Astrocyte (in vitro differentiated cells and primary cell): ENCODE data around the gene ZNF30. TPM values are rescaled to one million over a fixed set of nuclear protein-coding genes. Genes with fewer than 3 reads are reported as not detected.

Source experiments
- DNase-seq: peaks from one replicate; pipeline ENCODE4 v3.0.0-alpha.2; 2010; ENCODE audit warnings: low read depth
- FAIRE-seq: peaks from 2 replicates; lab custom pipeline; 2011; peaks lifted over from hg19 to GRCh38; lab: Jason Lieb, UNC
- H2AFZ ChIP-seq: 2 replicates; pipeline ENCODE4 v1.6.0; 2012; ENCODE audit warnings: low read depth, low read length, inconsistent platforms
- H3K27ac ChIP-seq: 2 replicates; pipeline ENCODE4 v1.5.1; 2011; ENCODE audit warnings: low read depth, low read length, inconsistent platforms
- H3K27me3 ChIP-seq: 2 replicates; pipeline ENCODE4 v1.6.0; 2011; ENCODE audit warnings: low read length, inconsistent platforms; ENCODE audit not compliant: insufficient read depth
- H3K36me3 ChIP-seq: 2 replicates; pipeline ENCODE4 v1.5.1; 2011; ENCODE audit warnings: low read length, inconsistent platforms; ENCODE audit not compliant: insufficient read depth
- H3K4me1 ChIP-seq: 2 replicates; pipeline ENCODE4 v1.5.1; 2011; ENCODE audit warnings: low read length, inconsistent platforms; ENCODE audit not compliant: insufficient read depth
- H3K4me2 ChIP-seq: 2 replicates; pipeline ENCODE4 v1.6.0; 2012; ENCODE audit warnings: low read length, inconsistent platforms
- H3K4me3 ChIP-seq: 2 replicates; pipeline ENCODE4 v1.5.1; 2011; ENCODE audit warnings: low read depth, mild to moderate bottlenecking, low read length, inconsistent platforms; ENCODE audit not compliant: insufficient read depth
- H3K79me2 ChIP-seq: 2 replicates; pipeline ENCODE4 v1.6.0; 2012; ENCODE audit warnings: mild to moderate bottlenecking, low read length, inconsistent platforms; ENCODE audit not compliant: insufficient read depth
- H3K9ac ChIP-seq: 2 replicates; pipeline ENCODE4 v1.6.0; 2012; ENCODE audit warnings: mild to moderate bottlenecking, low read length, inconsistent platforms
- H3K9me3 ChIP-seq: 2 replicates; pipeline ENCODE4 v1.5.1; 2012; ENCODE audit warnings: low read depth, mild to moderate bottlenecking, low read length, inconsistent platforms; ENCODE audit not compliant: insufficient read depth
- H4K20me1 ChIP-seq: 2 replicates; pipeline ENCODE4 v1.6.0; 2012; ENCODE audit warnings: low read length, inconsistent platforms; ENCODE audit not compliant: insufficient read depth
- H3K27ac Mint-ChIP-seq: one replicate; pipeline ENCODE4 v1.8.0; 2021; ENCODE audit warnings: mild to moderate bottlenecking, mixed read lengths; ENCODE audit not compliant: unreplicated experiment
- H3K27me3 Mint-ChIP-seq: one replicate; pipeline ENCODE4 v1.8.0; 2021; ENCODE audit warnings: low read depth, mixed read lengths; ENCODE audit not compliant: unreplicated experiment
- H3K36me3 Mint-ChIP-seq: one replicate; pipeline ENCODE4 v1.8.0; 2021; ENCODE audit warnings: low read depth, mixed read lengths; ENCODE audit not compliant: unreplicated experiment
- H3K4me1 Mint-ChIP-seq: one replicate; pipeline ENCODE4 v1.8.0; 2021; ENCODE audit warnings: low read depth, mixed read lengths; ENCODE audit not compliant: unreplicated experiment
- H3K4me3 Mint-ChIP-seq: one replicate; pipeline ENCODE4 v1.8.0; 2021; ENCODE audit warnings: mild to moderate bottlenecking, moderate library complexity, mixed read lengths; ENCODE audit not compliant: unreplicated experiment
- H3K9me3 Mint-ChIP-seq: one replicate; pipeline ENCODE4 v1.8.0; 2021; ENCODE audit warnings: mild to moderate bottlenecking, mixed read lengths; ENCODE audit not compliant: unreplicated experiment
- EZH2 ChIP-seq: IDR thresholded peaks from 2 replicates; pipeline ENCODE4 v1.6.1; 2012; ENCODE audit warnings: mild to moderate bottlenecking, low read length, inconsistent platforms; ENCODE audit not compliant: insufficient read depth
- total RNA-seq: library from RNA; stranded (reverse); gene quantifications from 2 replicates; pipeline ENCODE4 v1.2.1, GENCODE V29; 2021
- TF ChIP-seq, protein P1 (sequence below): IDR thresholded peaks from 2 replicates; pipeline ENCODE4 v1.5.1; 2011; ENCODE audit warnings: low read depth, mild to moderate bottlenecking, inconsistent platforms, low read length, moderate library complexity; ENCODE audit not compliant: insufficient read depth

ZNF30 gene
- total RNA-seq, 1 donor from 2014 or later = 4.0 TPM

DNA sequence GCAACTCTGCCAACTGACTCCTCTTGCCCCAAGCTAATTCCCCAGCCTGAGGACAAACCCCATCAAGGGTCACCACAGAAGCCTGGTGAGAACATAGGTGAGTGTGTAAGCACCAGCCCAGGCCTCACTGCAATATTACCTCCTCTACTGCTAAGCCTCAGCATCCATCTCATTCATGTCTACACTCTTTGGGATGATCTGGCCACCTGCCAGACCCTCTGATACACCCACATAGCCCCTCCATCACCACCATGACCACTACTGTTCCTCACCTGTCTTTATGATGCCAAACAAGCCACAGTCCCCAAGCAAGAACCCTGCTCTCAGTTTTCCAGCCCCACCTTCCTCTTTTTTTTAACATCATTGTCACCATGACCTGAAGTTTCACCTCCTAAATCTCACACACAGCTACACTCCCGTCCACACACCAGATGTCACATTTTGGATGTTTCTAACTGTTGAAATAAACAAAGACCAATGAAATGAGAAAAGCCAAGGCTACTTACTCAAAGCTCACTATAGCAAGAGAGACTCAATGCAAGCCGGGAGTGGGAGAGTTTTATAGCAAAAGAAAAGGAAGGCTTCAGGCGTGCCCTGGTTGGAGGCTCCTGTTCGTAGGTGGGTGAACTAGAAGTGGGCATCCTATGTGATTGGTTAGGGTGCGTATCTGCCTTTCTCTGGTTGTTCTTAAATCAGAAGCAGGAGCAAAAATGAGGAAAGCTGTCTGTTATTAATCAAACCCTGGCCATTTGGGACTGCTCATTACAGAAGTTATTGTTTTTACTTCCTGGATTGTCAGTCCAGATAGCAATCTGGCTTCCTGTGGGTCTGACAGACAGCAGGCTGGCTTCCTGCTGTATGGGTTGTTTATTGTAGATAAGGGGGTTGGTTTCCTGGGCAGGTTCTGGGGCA lies 35.3 kb downstream of the ZNF30 start:
- Histone ChIP-seq H3K4me1 (peaks cover 31% of the 10 kb centered on the region), H3K4me2 (peak overlapping the region; percentile 87), H3K36me3 (peaks cover 22% of the 10 kb centered on the region), H3K27me3 (no peaks in the 10 kb centered on the region), H2AFZ (no peak overlapping the region), H4K20me1 (peaks cover 16% of the 10 kb centered on the region), H3K9ac (no peak overlapping the region), H3K9me3 (peaks cover 32% of the 10 kb centered on the region), H3K27ac (no peak overlapping the region), H3K79me2 (peaks cover 21% of the 10 kb centered on the region), H3K4me3 (peak overlapping the region; percentile 67)
- FAIRE-seq (no peak), DNase-seq (no peak)
- H3K27me3 Mint-ChIP-seq = no peaks in the 10 kb centered on the region
- H3K9me3 Mint-ChIP-seq = peaks cover 35% of the 10 kb centered on the region
- H3K4me1 Mint-ChIP-seq = peaks cover 24% of the 10 kb centered on the region
- H3K36me3 Mint-ChIP-seq = peaks cover 37% of the 10 kb centered on the region
- peak overlapping the region; percentile 98 for H3K4me3 Mint-ChIP-seq
- TF ChIP-seq, protein P1, sequence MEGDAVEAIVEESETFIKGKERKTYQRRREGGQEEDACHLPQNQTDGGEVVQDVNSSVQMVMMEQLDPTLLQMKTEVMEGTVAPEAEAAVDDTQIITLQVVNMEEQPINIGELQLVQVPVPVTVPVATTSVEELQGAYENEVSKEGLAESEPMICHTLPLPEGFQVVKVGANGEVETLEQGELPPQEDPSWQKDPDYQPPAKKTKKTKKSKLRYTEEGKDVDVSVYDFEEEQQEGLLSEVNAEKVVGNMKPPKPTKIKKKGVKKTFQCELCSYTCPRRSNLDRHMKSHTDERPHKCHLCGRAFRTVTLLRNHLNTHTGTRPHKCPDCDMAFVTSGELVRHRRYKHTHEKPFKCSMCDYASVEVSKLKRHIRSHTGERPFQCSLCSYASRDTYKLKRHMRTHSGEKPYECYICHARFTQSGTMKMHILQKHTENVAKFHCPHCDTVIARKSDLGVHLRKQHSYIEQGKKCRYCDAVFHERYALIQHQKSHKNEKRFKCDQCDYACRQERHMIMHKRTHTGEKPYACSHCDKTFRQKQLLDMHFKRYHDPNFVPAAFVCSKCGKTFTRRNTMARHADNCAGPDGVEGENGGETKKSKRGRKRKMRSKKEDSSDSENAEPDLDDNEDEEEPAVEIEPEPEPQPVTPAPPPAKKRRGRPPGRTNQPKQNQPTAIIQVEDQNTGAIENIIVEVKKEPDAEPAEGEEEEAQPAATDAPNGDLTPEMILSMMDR = no peak
- no peak for TF ChIP-seq EZH2
- H3K27ac Mint-ChIP-seq = no peak overlapping the region

DNA sequence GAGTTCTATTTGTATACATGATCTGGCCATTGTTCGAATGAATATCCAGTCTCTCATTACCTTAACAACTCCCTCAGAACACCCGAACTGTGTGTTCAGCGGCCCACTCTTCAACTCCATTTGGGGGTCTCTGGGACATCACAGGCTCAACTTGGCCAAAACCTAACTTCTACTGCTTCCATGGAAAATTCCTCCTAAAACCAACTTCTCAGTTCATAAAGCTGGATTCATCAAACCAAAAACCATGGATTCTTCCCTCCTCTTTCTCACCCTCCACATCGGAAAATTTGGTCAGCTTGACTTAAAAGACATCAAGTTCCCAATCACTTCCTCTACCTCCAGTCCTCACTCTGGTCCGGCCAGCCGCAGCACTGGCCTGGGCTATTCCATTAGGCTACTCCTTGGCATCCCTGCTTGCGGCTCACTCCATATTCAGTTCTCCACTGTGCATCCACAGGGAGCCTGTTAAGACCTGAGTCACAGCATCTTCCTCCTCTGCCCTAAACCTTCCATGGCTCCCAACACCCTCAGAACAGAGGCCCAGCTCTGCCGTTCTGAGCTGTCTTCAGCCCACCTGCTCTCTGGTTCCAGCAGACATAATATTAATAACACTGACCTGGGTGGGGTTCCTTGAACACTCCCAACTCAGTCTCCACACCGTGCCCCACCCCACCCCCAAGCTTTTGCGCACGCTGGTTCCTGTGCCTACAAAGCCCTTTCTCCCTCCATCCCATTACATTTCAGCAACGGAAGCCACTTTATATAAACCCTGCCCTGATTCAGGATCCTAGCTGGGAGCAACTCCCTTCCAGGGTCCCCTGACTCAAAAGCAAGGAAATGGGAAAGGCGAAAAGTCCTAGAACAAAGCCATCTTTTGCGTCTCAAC lies 36.2 kb downstream of the ZNF30 start:
- Histone ChIP-seq H3K4me1 (peaks cover 31% of the 10 kb centered on the region), H3K27me3 (no peaks in the 10 kb centered on the region), H3K79me2 (peaks cover 21% of the 10 kb centered on the region), H4K20me1 (peaks cover 16% of the 10 kb centered on the region), H3K36me3 (peaks cover 13% of the 10 kb centered on the region), H3K27ac (no peak overlapping the region), H2AFZ (peak overlapping the region; percentile 93), H3K9me3 (peaks cover 23% of the 10 kb centered on the region), H3K9ac (peak overlapping the region; percentile 72), H3K4me2 (peak overlapping the region; percentile 87), H3K4me3 (peak overlapping the region; percentile 67)
- no peak for FAIRE-seq
- Mint-ChIP-seq H3K36me3 (peaks cover 28% of the 10 kb centered on the region), H3K9me3 (peaks cover 31% of the 10 kb centered on the region), H3K4me1 (peaks cover 24% of the 10 kb centered on the region), H3K27me3 (no peaks in the 10 kb centered on the region), H3K4me3 (peak overlapping the region; percentile 98), H3K27ac (peak overlapping the region; percentile 58)
- no peak for DNase-seq
- TF ChIP-seq, protein P1 = no peak
- no peak for TF ChIP-seq EZH2
